NCI-H526 treated with DMSO at 0.1 percent for 48 hours (cell line): Measurements from ENCODE around the gene AGTPBP1.

Experiments used
- DNase-seq: peaks from one replicate; lab custom pipeline; 2025; lab: John Stamatoyannopoulos, UW

AGTPBP1 gene

DNA sequence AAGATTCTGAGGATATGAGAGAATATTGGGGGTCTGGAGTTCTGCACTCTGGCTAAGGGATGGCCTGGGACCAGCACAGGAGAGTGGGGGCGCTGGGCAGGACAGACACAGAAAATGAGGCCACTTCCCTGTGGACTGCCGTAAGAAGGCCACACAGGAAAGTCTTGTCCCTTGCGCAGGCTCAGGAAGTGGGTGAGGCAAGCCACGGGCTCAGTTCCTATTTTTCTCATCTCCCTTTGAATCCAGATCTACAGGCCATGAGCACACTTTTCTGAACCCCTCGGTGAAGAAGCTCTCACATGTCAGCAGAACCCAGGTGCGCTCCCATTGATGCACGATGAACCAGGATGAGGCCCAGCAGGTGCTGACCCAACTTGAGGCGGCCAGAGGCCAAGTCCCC, 207.4 kb downstream of the AGTPBP1 start:
- DNase-seq, result no peak

DNA sequence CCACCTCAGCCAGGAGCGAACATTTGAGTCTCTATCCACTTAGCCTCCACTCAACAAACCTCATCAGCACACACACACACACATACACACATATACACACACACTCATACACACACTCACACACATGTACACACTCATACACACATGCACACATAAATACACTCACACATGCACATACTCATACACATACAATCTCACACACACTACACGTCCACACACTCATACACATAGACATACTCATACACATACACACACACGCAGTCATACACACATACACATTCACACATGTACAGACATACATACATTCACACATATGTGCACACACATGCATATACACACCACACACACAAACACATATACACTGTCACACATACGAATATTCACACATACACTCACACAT, 208.2 kb downstream of the AGTPBP1 start:
- DNase-seq, result no peak

DNA sequence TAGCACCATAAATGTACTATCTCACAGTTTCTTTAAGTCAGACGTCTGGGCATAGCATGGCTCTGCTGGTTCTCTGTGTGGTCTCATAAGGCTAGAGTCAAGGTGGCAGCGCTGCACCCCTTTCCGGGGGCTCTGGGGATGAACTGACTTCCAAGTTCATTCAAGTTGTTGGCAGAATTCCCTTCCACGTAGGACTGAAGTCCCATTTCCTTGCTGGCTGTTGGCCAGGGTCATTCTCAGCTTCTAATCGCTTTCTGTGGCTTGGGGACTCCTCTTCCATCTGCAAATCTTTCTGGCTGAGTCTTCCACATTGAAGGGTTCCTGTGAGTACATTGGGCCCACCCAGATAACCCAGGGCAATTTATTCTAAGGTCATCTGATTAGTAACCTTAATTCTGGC, 211.0 kb downstream of the AGTPBP1 start:
- no peak for DNase-seq

DNA sequence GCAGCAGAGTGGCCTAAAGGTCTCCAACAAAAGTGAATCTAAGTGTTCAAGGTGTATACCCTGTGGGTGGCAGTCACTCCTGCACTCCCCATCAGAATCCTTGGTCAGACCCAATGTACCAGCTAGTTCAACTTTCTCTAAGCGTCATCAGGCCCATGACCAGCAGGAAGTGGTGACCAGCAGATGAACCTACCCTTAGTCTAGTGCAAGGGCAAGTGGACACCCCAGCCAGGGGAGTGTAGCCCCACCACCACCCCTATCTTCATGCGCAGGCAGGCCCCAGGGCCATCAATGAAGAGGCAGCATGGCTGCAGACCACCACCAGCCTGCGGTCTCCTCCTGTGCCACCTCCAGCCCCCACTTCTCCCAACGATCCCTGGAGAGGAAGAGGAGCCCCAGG, 213.1 kb downstream of the AGTPBP1 start:
- no peak for DNase-seq

DNA sequence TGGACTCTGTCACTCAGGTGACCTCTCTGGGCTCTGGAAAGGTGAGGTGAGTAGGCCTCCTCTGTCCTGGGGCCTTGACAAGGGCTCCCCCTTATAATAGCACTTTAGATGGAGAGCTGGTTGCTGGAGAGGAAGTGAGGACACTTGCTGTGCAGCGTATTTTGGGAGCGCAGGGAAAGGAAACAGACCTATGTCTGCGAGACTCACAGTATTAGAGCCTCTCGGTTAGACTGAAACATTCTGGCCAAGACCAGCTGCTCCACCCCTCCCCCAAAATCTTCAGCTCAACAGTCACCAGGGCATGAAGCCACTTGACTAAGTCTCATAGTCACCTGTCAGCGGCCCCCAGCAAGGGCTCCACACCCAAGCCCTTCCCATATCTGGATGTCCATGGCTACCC, 213.6 kb downstream of the AGTPBP1 start:
- DNase-seq, result no peak

DNA sequence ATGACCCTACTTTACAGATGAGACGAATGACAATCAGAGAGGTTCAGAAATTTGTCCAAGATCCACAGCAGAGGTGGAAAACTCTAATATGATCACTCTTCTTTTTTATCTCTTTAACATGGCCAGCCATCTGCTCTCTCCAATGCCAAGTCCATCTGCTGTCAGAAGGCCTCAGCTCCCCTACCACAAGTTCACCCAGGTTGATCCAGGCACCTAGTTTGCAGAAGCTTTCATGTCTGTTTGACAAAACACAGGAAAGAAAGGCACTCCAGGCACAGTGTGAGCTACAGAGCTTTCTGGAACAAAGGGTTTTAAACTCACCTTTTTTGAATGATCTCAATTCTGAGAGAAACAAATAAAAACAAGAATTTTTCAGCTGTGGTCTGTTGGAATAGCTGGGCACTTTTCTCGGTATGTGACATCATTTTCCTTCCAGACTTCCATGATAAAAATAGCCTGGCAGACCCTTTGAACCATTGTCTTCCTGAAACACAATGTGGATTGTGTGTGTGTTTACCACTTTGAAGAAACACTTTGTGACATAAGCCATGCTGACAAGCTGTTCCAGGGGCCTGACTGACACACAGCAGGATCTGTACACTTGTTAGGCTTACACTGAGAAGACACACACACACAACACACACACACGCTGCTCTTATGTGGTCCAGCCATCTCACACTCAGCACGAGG, 214.3 kb downstream of the AGTPBP1 start:
- DNase-seq, result no peak

DNA sequence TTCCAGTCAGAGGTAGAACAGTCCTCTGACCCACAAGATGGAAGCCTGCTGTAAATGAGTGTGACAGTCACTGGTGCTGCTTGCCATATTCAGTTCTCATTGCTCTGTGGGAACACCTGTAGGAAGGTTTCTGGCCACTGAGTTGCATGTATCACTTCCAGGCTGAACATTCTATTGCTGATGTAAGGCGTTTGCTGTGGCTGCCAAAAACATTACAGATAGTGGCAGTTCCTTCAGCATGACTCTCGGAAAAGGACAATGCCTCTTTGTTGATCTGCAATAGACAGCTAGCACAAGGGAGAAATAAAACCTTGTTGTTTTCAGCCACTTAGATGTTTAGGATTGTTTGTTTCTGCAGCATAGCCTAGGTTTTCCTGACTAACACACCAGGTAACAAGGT, 217.2 kb downstream of the AGTPBP1 start:
- DNase-seq, result no peak

DNA sequence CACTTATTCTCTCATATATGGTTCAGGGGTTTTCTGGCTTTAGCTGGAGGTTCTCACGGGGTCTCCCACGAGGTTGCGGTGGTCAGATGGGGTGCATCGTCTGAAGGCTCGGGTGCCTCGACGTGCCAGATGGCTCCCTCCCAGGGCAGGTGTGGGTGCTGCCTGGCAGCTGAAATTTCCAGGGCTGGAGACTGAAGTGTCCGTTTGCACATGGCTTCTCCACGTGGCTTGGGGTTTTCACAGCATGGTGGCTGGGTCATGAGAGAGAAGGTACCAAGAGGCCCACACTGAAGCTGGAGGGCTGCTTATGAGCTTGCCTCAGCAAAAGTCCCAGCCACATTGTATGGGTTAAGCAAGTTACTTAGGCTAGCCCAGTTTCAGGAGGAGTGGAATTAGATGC, 218.6 kb downstream of the AGTPBP1 start:
- DNase-seq, result no peak

DNA sequence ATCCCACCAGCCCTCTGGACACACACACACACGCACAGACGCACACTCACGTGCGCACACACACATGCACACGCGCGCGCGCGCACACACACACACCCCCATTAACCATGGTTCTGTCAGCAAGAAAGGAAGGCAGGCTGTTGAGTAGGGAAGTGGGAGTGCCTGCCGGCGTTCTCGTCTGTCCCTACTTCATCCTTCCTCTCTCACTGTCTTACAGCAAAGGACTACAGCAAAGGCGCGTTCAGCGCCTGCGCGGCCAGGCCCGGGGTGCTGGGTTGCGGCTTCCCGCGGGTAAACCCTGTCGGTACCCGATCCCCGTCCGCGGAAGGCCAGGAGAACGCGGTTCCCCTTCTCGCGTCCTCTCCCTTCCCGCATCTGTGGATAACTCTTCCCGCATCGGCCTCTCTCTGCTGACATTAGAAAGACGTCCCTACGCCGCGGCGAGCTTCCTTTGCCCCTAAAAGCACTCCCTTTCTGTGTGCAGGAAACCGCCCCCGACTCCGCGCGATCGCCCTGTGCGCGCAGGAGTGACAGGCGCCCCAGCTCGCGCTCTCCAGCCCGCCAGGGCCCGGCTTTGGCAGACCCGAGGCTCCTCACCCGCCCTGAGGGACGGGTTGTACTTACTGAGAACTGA, 219.2 kb downstream of the AGTPBP1 start:
- peak; percentile 24 for DNase-seq

DNA sequence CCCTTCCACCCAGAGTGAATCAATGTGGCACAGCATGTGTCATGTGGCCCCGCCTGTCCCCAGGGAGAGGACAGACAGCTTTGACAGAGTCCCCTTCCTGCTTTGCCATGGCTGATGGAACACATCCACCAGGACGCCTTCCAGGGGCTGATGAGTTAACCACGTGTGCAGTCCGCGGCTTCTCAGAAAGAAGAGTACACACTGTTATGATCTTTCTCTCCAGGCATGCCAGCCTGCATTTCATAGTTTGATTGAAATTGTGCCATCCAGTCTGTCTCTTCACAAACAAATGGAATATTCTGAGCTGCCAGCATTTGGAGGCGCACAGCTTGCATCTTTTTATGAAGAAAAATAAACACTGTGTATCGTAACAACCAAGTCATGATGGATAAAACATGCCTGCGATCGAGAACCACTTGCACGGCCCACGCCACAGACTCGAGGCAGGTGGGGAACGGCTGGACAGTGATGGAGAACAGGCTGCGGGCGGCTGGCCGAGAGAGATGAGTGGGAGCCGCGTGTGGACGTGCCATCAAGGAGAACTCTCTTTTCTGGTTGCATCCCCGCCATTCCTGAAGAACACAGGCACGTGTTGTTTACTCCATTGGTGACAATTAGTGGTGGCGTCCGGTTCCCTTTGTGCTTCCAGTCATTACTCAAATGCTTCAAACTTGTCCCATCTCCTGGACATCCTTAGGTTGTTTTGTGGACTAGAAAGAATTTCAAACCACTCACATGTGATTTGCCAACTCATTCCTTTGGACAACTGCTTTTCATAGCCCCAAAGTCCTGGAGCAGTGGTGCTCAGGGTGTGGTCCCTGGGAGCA, 220.2 kb downstream of the AGTPBP1 start:
- no peak for DNase-seq

DNA sequence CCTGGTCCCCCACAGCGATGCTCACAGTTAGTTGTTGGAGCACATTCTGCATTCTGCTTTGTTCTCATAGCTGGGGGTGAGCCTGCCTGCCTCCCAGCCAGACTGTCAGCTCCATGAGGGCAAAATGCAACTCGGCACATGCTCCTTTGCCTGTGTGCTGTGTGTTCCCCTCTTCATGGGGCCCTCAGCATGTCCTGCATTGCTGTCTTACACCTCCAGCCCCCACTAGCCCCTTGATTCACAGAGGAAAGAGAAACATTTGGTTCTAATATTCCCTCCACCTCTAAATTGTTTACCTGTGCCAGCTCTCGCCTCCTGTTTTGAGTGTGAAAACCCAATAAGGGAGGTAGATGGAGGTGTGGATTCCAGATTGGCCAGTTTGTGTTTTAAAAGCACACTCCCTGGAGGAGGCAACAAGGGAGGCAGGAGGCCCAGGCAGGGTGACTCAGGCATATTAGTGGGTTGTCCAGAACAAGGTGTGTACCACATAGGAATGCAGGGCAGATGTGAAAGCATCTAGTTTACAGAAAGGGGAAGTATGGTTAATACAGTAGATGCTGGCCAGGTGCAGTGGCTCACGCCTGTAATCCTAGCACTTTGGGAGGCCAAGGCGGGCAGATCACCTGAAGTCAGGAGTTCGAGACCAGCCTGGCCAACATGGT, 224.6 kb downstream of the AGTPBP1 start:
- DNase-seq, result no peak

DNA sequence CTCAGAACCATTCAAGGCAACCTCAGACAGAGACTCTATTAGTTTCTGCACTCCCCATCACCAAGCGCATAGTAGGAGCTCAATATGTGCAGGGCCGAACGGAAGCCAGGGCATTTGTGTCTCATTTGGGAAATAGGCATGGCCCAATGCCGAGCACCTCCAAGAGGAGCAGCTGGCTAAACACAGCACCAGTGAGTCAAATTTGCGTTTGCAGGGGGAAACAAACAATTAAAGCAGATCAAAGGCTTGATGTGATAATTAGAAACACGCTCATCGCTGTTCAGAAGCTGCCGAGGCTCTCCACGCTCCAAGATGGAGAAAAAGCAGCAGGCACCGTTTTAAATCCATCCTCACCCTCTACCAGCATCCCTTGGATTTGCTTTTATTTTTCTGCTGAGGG, 225.3 kb downstream of the AGTPBP1 start:
- DNase-seq, result no peak

DNA sequence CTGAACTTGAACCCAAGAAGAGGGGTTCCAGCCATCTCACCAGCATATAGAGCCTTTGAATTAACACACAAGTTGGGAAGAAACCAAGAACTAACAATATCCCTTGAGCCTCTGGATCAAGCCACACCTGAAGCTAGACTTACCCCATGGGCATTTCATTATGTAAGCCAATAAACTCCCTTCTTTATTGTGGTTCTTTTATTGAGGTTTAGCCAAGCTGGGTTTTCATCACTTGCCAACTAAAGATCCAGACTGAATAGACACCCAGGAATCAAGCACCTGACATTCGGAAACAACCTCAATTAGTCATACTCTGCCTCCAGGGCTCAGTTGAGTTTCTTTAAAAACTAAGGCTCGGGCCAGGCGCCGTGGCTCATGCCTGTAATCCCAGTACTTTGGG, 226.7 kb downstream of the AGTPBP1 start:
- DNase-seq, result no peak

DNA sequence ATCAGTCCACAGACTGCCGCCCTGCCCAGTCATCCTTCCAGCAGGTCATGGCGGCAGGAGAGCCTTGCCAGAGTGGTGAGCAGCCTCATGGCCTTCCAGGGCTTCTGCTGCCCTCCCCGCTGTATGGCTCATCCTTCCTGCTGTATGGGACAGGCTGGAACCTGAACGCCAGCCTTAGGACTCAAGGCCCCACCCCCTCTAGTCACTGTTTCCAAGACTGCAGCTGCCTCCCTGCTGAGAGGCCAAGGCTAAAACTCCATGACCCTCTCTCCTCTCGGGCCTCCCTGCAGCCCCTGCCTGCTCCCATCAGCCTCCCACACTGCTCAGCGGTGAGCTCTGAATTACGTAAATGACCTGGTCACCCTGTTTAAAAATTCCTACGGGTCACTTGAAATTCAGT, 227.5 kb downstream of the AGTPBP1 start:
- DNase-seq, result no peak

DNA sequence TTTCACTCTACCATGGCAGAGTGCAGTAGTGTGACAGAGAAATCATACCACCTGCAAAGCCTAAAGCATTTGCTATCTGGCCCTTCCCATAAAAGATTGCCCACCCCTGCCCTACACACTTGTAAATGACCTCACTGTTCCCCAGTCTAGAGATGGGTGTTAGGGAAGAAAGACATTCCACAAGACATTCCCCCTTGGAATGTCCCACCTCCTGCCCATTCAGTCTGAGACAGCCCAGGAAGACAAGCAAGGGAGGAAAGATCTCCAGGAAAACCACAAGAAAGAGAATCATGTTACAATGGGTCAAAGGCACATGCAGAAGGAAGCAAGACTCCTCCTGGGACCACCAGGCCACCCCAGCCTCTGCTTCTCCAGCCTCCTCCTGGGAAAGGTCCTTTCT, 230.0 kb downstream of the AGTPBP1 start:
- DNase-seq, result no peak

DNA sequence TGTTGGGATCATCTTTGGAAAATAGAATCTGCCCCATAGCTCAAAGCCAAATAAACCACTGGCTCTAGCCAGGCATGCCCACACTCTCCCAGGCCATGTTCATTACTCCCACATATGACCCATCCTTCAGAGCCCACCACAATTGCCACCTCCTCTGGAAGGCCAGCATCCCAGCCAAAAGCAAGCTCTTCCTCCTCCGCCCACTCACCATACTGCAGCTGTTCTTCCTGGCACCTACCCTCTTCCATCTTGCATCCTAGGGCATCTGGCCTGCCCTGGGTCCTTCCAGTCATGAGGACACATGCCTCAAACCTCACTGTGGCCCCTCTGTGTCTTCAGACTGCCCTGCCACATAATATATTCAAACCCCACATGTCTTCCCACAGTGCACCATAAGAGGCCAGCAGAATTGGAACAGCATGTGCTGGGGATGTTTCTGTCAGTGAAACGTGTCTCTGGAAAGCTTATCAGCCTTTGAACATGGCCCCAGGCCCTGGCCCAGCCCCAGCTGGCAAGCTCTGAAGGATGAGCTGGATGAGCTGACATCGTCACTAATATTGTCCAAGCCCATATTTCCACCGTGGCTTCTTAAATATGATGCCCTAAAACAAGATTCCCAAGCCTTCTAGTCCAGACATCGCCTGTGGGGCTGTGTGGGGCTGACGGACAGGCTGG, 230.8 kb downstream of the AGTPBP1 start:
- DNase-seq, result no peak

DNA sequence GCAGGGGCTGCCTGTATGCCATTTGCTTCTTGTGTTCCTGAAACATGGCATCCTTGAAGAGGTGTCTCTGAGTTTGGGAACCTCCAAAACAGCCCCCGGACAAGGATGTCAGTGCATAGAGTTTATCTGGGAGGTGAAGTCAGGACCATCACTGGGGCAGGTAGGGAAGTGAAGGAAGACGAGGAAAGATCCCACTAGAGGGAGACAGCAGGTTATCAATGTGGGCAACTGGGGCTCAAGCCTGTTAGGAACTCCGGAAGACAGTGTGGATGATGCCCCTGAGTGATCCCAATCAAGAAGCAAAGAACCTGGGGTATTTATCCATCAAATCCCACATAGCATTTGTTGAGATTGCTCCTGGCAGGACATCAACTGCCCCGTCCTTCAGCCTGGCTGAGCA, 233.1 kb downstream of the AGTPBP1 start:
- no peak for DNase-seq

DNA sequence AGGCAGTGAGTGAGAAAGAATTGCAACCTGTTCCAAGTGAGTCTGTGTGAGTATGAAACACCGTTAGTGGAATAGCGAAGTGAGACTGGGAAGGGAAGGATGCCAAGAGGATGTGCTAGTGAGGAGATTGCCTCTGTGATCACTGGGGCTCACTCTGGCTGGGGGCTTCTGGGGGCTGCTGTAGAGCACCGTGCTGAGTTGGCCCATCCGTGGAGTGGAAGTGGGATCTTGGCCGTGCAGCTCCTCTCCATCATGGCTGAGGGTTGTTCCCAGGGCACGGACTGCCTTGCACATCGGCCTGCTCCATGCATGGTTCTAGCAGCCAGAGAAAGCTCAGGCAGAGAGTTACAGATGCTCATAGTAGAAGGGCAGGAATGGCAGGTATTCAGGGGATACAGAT, 236.1 kb downstream of the AGTPBP1 start:
- no peak for DNase-seq

DNA sequence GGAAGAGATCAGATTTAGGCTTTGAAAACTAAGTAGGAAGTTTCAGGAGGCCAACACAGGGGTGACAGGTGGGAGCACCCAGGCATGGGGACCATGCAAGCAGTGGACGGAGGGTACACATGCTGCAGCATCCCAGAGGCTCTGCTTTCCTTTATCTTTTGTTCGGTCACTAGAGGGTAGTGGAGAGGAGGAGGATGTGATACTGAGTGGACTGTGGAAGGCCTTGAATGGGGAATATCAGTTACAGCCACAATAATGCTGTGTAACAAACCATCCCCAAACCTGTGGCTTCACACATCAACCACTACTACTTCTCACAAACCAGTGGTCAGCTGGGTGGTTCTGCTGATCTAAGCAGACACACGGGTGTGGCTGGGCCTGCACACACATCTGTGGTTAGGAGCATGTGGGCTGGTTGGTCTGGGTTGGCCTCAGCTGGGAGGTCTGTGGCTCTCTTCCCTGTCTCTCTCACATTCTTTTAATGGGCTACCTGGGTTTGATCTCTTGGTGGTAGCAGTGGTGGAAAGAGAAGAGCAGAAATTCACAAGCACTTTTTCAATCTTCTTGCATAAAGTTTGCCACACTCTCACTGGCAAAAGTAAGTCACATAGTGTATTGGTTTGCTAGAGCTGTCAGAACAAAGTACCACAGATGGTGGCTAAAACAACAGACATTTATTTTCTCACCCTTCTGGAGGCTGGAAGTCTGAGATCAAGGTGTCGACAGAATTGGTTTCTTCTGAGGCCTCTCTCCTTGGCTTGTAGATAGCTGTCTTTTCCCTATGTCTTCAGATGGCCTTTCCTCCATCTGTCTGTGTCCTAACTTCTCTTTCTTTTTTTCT, 238.7 kb downstream of the AGTPBP1 start:
- no peak for DNase-seq

DNA sequence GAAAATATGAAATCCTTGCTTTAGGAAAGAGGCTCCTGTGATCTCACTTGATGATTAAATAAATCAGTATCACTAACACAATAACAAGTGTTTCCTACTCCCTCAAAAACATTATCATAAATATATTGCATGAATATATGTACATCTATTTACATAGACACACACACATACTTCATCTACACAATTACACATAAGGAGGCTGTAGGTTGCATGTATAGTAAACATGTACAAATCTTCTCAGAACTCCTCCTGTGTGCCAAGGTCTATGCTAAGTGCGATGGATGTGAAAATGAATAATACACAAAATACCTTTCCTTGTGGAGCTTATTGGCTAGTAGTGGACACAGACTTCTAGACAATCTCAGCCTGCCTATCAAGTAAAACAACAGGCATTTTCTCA, 239.9 kb downstream of the AGTPBP1 start:
- DNase-seq, result no peak

DNA sequence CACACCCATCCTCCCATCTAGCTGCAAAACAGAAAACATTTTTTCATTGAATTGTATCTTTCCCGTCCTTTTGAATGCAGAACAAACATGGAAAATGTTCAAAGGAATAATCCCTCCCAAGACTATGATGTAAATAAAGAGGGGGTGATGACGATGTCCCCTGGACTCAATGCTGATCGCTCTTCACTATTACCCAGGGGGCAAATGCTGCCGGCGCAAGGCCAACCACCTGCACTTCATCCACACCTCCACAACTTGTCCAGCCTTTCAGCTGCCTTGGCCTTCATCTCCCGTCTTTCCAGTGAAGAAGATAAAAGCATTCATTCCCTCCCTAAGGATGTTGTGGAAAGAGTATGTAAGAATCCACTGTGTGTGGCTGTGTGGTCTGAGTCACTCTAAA, 240.3 kb downstream of the AGTPBP1 start:
- DNase-seq, result no peak
